IPS-18c (cell line): Measurements from ENCODE around the gene ARX.

Experiments used
- H3K4me3 ChIP-seq: 2 replicates; pipeline ENCODE4 v1.7.0; 2013; ENCODE audit warnings: low read depth, mild to moderate bottlenecking, low read length, moderate library complexity; ENCODE audit not compliant: insufficient read depth
- H3K9me3 ChIP-seq: one replicate; pipeline ENCODE4 v1.6.1; 2013; ENCODE audit warnings: mild to moderate bottlenecking, low read length, moderate library complexity; ENCODE audit not compliant: control insufficient read depth, insufficient read depth

ARX gene

GRCh38 chrX:25005382-25006185 lies 10.2 kb downstream of the ARX start:
- H3K4me3 ChIP-seq: peak overlapping the region; percentile 38
- H3K9me3 ChIP-seq: peaks cover 2% of the 10 kb centered on the region

- peak overlapping the region; percentile 38 for H3K4me3 ChIP-seq
- peaks cover 2% of the 10 kb centered on the region for H3K9me3 ChIP-seq
These were observed 10.8 kb downstream of the ARX start for GRCh38 chrX:25005034-25005381.

- H3K4me3 ChIP-seq: peak overlapping the region; percentile 38
- peaks cover 2% of the 10 kb centered on the region for H3K9me3 ChIP-seq
These were observed 11.2 kb downstream of the ARX start for GRCh38 chrX:25004485-25005032.

GRCh38 chrX:25004040-25004439 lies 11.7 kb downstream of the ARX start:
- H3K4me3 ChIP-seq: no peak overlapping the region
- peaks cover 2% of the 10 kb centered on the region for H3K9me3 ChIP-seq

GRCh38 chrX:25003066-25003849 lies 12.5 kb downstream of the ARX start:
- Histone ChIP-seq H3K4me3 (peak overlapping the region; percentile 43), H3K9me3 (peaks cover 2% of the 10 kb centered on the region)

- peak overlapping the region; percentile 43 for H3K4me3 ChIP-seq
- H3K9me3 ChIP-seq: peaks cover 2% of the 10 kb centered on the region
These were observed 13.1 kb downstream of the ARX start for GRCh38 chrX:25002661-25003020.

- Histone ChIP-seq H3K4me3 (peak overlapping the region; percentile 24; the same call in 1 of the 2 replicates), H3K9me3 (no peaks in the 10 kb centered on the region)
These were observed 13.7 kb downstream of the ARX start for GRCh38 chrX:25001808-25002660.

GRCh38 chrX:24999511-24999910 lies 16.3 kb downstream of the ARX start:
- no peaks in the 10 kb centered on the region for H3K9me3 ChIP-seq
- H3K4me3 ChIP-seq: no peak overlapping the region

GRCh38 chrX:24996096-24996709 lies 19.6 kb downstream of the ARX start:
- no peak overlapping the region for H3K4me3 ChIP-seq

GRCh38 chrX:24993879-24994278 lies 21.9 kb downstream of the ARX start:
- H3K4me3 ChIP-seq: no peak overlapping the region

More at GRCh38 chrX:24996096-24996709, 19.6 kb downstream of the ARX start:
- H3K9me3 ChIP-seq: no peaks in the 10 kb centered on the region

GRCh38 chrX:24990535-24990934 lies 25.2 kb downstream of the ARX start:
- Histone ChIP-seq H3K9me3 (no peaks in the 10 kb centered on the region), H3K4me3 (no peak overlapping the region)

More at GRCh38 chrX:24993879-24994278, 21.9 kb downstream of the ARX start:
- H3K9me3 ChIP-seq: no peaks in the 10 kb centered on the region

GRCh38 chrX:24988314-24988713 lies 27.5 kb downstream of the ARX start:
- no peaks in the 10 kb centered on the region for H3K9me3 ChIP-seq

GRCh38 chrX:24987731-24988130 lies 28.0 kb downstream of the ARX start:
- Histone ChIP-seq H3K4me3 (no peak overlapping the region), H3K9me3 (no peaks in the 10 kb centered on the region)

More at GRCh38 chrX:24988314-24988713, 27.5 kb downstream of the ARX start:
- no peak overlapping the region for H3K4me3 ChIP-seq

- H3K4me3 ChIP-seq: no peak overlapping the region
- H3K9me3 ChIP-seq: no peaks in the 10 kb centered on the region
These were observed 30.6 kb downstream of the ARX start for GRCh38 chrX:24985120-24985519.

- H3K9me3 ChIP-seq: no peaks in the 10 kb centered on the region
- H3K4me3 ChIP-seq: no peak overlapping the region
These were observed 31.8 kb downstream of the ARX start for GRCh38 chrX:24983931-24984330.

GRCh38 chrX:24982306-24982965 lies 33.3 kb downstream of the ARX start:
- Histone ChIP-seq H3K4me3 (no peak overlapping the region), H3K9me3 (no peaks in the 10 kb centered on the region)
